Astrocyte of the spinal cord (primary cell): Measurements from ENCODE around the gene ARSK.

Experiments used
- DNase-seq: peaks from one replicate; pipeline ENCODE4 v3.0.0; 2011; ENCODE audit warnings: low read depth, low spot score
- H3K4me3 ChIP-seq: 2 replicates; pipeline ENCODE4 v1.5.1; 2011; ENCODE audit warnings: low read depth, mild to moderate bottlenecking, low read length, moderate library complexity
- in situ Hi-C: cut with HindIII; loops from 2 replicates; pipeline ENCODE4 v1.10.0; 2017; ENCODE audit warnings: low sequenced_read_pairs
- TF ChIP-seq, protein P1 (sequence below): IDR thresholded peaks from 2 replicates; pipeline ENCODE4 v1.5.1; 2012; ENCODE audit warnings: low read depth, mild to moderate bottlenecking, low read length, inconsistent platforms

The ARSK gene

GRCh38 chr5:95600557-95600956 is 45.7 kb downstream of the ARSK start:
- TF ChIP-seq, protein P1, sequence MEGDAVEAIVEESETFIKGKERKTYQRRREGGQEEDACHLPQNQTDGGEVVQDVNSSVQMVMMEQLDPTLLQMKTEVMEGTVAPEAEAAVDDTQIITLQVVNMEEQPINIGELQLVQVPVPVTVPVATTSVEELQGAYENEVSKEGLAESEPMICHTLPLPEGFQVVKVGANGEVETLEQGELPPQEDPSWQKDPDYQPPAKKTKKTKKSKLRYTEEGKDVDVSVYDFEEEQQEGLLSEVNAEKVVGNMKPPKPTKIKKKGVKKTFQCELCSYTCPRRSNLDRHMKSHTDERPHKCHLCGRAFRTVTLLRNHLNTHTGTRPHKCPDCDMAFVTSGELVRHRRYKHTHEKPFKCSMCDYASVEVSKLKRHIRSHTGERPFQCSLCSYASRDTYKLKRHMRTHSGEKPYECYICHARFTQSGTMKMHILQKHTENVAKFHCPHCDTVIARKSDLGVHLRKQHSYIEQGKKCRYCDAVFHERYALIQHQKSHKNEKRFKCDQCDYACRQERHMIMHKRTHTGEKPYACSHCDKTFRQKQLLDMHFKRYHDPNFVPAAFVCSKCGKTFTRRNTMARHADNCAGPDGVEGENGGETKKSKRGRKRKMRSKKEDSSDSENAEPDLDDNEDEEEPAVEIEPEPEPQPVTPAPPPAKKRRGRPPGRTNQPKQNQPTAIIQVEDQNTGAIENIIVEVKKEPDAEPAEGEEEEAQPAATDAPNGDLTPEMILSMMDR: no peak
- in situ Hi-C loops: no loop called here
- DNase-seq: peak; percentile 5
- no peak overlapping the region for H3K4me3 ChIP-seq

DNA sequence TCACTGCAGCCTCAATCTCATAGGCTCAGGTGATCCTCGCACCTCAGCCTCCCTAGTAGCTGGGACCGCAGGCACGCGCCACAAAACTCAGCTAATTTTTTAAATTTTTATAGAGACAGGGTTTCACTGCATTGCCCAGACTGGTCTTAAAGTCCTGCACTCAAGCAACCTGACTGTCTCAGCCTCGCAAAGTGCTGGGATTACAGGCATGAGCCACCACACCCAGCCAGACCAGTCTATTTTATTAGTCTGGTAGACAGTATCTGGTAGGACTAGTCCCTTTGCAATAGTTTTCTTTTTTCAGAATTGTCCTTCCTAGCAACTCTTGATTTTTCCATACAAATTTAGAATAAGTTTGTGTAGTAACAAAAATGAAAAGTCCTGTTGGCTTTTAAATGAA is 50.9 kb downstream of the ARSK start:
- in situ Hi-C loops: no loop called here
- H3K4me3 ChIP-seq: no peak overlapping the region
- DNase-seq: no peak
- TF ChIP-seq, protein P1: no peak

DNA sequence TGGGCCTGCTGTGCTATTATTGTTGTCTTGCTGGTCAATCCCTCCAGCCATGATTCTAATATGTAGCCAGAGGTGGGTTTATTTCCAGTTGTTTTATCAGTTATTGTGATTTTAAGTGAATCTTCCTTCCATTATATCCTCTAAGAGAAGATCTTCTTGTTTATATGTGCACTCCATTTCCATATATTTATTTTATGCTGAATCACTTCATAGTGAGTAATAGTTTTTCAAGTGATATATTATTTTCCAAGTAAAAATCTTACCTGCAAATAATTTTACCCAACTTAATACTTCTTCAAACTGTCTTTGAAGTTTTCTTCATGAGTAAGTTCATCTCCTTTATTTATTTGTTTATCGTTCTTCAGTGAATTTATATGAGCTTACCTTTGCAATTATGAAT is 51.5 kb downstream of the ARSK start:
- in situ Hi-C loops: no loop called here
- no peak overlapping the region for H3K4me3 ChIP-seq
- TF ChIP-seq, protein P1: no peak
- DNase-seq: no peak

GRCh38 chr5:95609711-95610110 is 54.8 kb downstream of the ARSK start:
- TF ChIP-seq, protein P1: no peak
- DNase-seq: no peak
- in situ Hi-C loops: no loop called here
- H3K4me3 ChIP-seq: no peak overlapping the region

DNA sequence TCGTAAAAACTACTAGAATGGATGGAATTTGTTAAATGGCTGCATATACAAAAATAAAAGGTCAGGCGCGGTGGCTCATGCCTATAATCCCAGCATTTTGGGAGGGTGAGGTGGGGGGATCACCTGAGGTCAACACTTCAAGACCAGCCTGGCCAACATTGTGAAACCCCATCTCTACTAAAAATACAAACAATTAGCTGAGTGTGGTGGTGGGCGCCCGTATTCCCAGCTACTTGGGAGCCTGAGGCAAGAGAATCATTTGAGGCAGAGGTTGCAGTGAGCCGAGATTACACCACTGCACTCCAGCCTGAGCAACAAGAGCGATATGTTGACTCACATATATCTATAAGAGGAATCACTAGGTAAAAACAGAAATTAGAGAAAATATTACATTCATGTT is 55.6 kb downstream of the ARSK start:
- no peak overlapping the region for H3K4me3 ChIP-seq
- TF ChIP-seq, protein P1: no peak
- in situ Hi-C loops: no loop called here
- DNase-seq: no peak

DNA sequence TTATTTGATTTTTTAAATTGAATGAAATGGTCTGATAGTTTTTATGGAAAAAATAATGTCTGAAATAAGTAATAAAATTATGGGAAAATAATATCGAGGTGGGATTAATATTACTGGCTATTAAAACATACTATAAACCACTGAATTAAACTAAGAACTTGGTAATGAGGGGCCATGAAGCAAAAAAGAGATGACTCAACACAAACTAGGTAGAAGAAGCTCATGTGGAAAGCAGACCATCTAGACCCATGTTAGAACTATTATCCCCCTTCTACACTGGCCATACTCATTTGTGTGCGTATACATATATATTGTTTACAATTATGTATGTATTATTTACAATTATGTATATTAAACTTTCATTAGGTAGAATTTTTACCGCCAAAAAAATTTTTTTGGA is 56.5 kb downstream of the ARSK start:
- in situ Hi-C loops: no loop called here
- TF ChIP-seq, protein P1: no peak
- no peak for DNase-seq
- no peak overlapping the region for H3K4me3 ChIP-seq

GRCh38 chr5:95613514-95613913 is 58.6 kb downstream of the ARSK start:
- no peak overlapping the region for H3K4me3 ChIP-seq
- in situ Hi-C loops: no loop called here
- TF ChIP-seq, protein P1: no peak
- DNase-seq: no peak
